Panc1 (cell line): Measurements from ENCODE around the gene ZNF367. TPM values are rescaled to one million over a fixed set of nuclear protein-coding genes. Genes with fewer than 3 reads are reported as not detected.
A peak's percentile ranks its signal among the peaks of the same experiment; 100 is the strongest.

Experiments
- ATAC-seq: fragments of 200-7000 bp; cut with Tn5 transposase; 2 replicates; pipeline ENCODE4 v1.9.1; 2020; ENCODE audit warnings: mild to moderate bottlenecking, moderate library complexity
- BruUV-seq: library from RNA; stranded (reverse); fragments of 400-500 nt; replicated peaks from 2 replicates; lab custom pipeline; 2021; lab: Mats Ljungman, UMichigan
- CTCF ChIA-PET: fragments of 300-600 bp; sonication (Branson Sonifier 250); formaldehyde crosslinking; loops from one replicate; lab custom pipeline; 2022; ENCODE audit warnings: antibody characterized with exemption; lab: Charles Lee
- POLR2A ChIA-PET: fragments of 300-600 bp; sonication (Branson Sonifier 250); formaldehyde crosslinking; loops from one replicate; lab custom pipeline; 2022; ENCODE audit warnings: antibody characterized with exemption; lab: Charles Lee
- DNase-seq: peaks from one replicate; pipeline ENCODE4 v3.0.0-alpha.2; 2010; ENCODE audit warnings: low read depth, low spot score
- H3K27ac ChIP-seq: 2 replicates; pipeline ENCODE4 v1.5.1; 2011; ENCODE audit warnings: mild to moderate bottlenecking, low read length, inconsistent platforms
- H3K27me3 ChIP-seq: fragments of 200-500 bp; sonication (Bioruptor generic); 2 replicates; pipeline ENCODE4 v1.6.0; 2014; ENCODE audit warnings: low read length, inconsistent platforms; ENCODE audit not compliant: control insufficient read depth, insufficient read depth
- H3K36me3 ChIP-seq: fragments of 200-500 bp; sonication (Bioruptor generic); 2 replicates; pipeline ENCODE4 v1.5.1; 2014; ENCODE audit warnings: inconsistent platforms, mild to moderate bottlenecking, low read length, moderate library complexity; ENCODE audit not compliant: control insufficient read depth, insufficient read depth
- H3K4me1 ChIP-seq: 2 replicates; pipeline ENCODE4 v1.5.1; 2011; ENCODE audit warnings: inconsistent platforms, mild to moderate bottlenecking, low read length, moderate library complexity; ENCODE audit not compliant: control insufficient read depth, insufficient read depth
- H3K4me3 ChIP-seq, 2 experiments: 2 replicates each; pipeline ENCODE4 v1.5.1; 2011 to 2012; ENCODE audit warnings: low read depth in 2 of 2, low read length in 2 of 2, mild to moderate bottlenecking in 2 of 2, inconsistent platforms in 1 of 2, moderate library complexity in 1 of 2
- H3K9me3 ChIP-seq: fragments of 200-500 bp; sonication (Bioruptor generic); 2 replicates; pipeline ENCODE4 v1.5.1; 2014; ENCODE audit warnings: low read depth, mild to moderate bottlenecking, inconsistent platforms, low read length, moderate library complexity; ENCODE audit not compliant: control insufficient read depth, insufficient read depth
- POLR2AphosphoS5 ChIP-seq: IDR thresholded peaks from 2 replicates; pipeline ENCODE4 v1.6.1; 2012; ENCODE audit warnings: mild to moderate bottlenecking, low read depth, low read length, moderate library complexity
- SIN3A ChIP-seq: IDR thresholded peaks from 2 replicates; pipeline ENCODE4 v1.6.1; 2012; ENCODE audit warnings: low read depth, mild to moderate bottlenecking, low read length, moderate library complexity, borderline replicate concordance; ENCODE audit not compliant: insufficient read depth
- TCF7L2 ChIP-seq: IDR thresholded peaks from 2 replicates; pipeline ENCODE4 v1.6.1; 2011; ENCODE audit warnings: mild to moderate bottlenecking, low read depth, low read length, inconsistent platforms
- in situ Hi-C: cut with HindIII; loops from 2 replicates; pipeline ENCODE4 v1.10.0; 2016; ENCODE audit warnings: low sequenced_read_pairs, low pct_unique_long_range_greater_than_20kb
- intact Hi-C: fragments of 100-400 bp; cut with micrococcal nuclease; formaldehyde crosslinking; loops from one replicate; pipeline ENCODE4 v1.10.0; 2022; ENCODE audit not compliant: unreplicated experiment
- total RNA-seq: library from RNA; stranded (reverse); gene quantifications from one replicate; pipeline ENCODE4 v1.2.1, GENCODE V29; 2021; ENCODE audit not compliant: unreplicated experiment
- TF ChIP-seq, protein P1 (sequence below): fragments of 450-650 bp; IDR thresholded peaks from 2 replicates; pipeline ENCODE4 v1.5.1; 2017; ENCODE audit warnings: mild to moderate bottlenecking
- TF ChIP-seq, protein P2 (sequence below), 2 experiments: IDR thresholded peaks; 2 replicates each; pipeline ENCODE4 v1.6.1; 2011 to 2012; ENCODE audit warnings: low read depth in 2 of 2, control low read depth in 1 of 2, low read length in 1 of 2, mild to moderate bottlenecking in 1 of 2, moderate library complexity in 1 of 2; ENCODE audit not compliant: insufficient read depth in 1 of 2

ZNF367 gene
- total RNA-seq, 1 experiment from 2014 or later = 12.4 TPM

DNA sequence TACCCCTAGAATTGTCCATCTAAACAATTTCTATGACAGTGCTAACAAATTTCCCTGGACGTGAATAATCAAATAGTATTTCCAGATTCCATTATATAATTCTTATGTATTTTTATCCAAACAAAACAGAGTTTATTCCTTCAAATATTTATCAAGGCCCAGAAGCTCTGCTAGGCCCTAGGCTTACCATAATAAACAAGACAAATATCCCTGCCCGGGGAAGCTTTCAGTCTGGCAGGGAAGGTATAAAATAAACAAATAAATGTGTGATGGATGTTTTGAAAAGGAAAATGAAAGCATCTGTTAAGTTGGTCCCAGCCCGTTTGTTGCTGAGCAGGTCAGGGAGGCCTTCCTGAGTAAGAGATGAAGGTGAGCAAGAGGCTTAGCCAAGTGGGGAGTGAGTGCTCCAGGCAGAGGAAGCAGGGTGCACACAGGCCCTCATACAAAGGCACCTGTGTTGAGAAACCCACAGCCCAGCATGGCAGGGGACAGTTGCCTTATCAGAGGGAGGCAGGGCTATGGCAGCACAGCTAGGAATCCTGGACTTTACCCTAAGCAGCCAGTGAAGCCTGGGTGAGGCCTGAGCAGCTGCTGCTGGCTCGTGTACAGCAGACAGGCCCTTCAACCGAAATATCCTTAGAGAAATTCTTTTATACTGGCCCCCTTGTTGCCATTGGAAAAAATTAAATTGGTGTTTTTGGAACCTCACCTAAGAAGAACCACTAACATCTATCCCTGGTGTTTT, 27.0 kb downstream of the ZNF367 start:
- intact Hi-C loops = no loop called here
- Histone ChIP-seq H3K27ac (no peak overlapping the region), H3K36me3 (peaks cover 6% of the 10 kb centered on the region; the same call in 1 of the 2 replicates), H3K9me3 (no peaks in the 10 kb centered on the region), H3K27me3 (no peaks in the 10 kb centered on the region), H3K4me3 (no peak overlapping the region), H3K4me1 (no peaks in the 10 kb centered on the region)
- peak; percentile 70; the same call in 1 of the 2 replicates for ATAC-seq
- CTCF ChIA-PET = interaction anchor here (0.6 to 0.9 kb wide), 2 partner anchors 52 to 74 kb away, joined by 7 read pairs; no protein-coding TSS in a partner anchor
- TF ChIP-seq, protein P1, sequence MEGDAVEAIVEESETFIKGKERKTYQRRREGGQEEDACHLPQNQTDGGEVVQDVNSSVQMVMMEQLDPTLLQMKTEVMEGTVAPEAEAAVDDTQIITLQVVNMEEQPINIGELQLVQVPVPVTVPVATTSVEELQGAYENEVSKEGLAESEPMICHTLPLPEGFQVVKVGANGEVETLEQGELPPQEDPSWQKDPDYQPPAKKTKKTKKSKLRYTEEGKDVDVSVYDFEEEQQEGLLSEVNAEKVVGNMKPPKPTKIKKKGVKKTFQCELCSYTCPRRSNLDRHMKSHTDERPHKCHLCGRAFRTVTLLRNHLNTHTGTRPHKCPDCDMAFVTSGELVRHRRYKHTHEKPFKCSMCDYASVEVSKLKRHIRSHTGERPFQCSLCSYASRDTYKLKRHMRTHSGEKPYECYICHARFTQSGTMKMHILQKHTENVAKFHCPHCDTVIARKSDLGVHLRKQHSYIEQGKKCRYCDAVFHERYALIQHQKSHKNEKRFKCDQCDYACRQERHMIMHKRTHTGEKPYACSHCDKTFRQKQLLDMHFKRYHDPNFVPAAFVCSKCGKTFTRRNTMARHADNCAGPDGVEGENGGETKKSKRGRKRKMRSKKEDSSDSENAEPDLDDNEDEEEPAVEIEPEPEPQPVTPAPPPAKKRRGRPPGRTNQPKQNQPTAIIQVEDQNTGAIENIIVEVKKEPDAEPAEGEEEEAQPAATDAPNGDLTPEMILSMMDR = no peak
- TF ChIP-seq, protein P2, sequence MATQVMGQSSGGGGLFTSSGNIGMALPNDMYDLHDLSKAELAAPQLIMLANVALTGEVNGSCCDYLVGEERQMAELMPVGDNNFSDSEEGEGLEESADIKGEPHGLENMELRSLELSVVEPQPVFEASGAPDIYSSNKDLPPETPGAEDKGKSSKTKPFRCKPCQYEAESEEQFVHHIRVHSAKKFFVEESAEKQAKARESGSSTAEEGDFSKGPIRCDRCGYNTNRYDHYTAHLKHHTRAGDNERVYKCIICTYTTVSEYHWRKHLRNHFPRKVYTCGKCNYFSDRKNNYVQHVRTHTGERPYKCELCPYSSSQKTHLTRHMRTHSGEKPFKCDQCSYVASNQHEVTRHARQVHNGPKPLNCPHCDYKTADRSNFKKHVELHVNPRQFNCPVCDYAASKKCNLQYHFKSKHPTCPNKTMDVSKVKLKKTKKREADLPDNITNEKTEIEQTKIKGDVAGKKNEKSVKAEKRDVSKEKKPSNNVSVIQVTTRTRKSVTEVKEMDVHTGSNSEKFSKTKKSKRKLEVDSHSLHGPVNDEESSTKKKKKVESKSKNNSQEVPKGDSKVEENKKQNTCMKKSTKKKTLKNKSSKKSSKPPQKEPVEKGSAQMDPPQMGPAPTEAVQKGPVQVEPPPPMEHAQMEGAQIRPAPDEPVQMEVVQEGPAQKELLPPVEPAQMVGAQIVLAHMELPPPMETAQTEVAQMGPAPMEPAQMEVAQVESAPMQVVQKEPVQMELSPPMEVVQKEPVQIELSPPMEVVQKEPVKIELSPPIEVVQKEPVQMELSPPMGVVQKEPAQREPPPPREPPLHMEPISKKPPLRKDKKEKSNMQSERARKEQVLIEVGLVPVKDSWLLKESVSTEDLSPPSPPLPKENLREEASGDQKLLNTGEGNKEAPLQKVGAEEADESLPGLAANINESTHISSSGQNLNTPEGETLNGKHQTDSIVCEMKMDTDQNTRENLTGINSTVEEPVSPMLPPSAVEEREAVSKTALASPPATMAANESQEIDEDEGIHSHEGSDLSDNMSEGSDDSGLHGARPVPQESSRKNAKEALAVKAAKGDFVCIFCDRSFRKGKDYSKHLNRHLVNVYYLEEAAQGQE (IDR thresholded peaks at IDR 0.05; ENCODE audit: insufficient read depth in 1 of 2, low read depth in 2 of 2, low read length in 1 of 2) = no peak
- TF ChIP-seq SIN3A = no peak
- no peak for TF ChIP-seq POLR2AphosphoS5
- TF ChIP-seq TCF7L2 = no peak
- DNase-seq = no peak
- no TSS peak for BruUV-seq
- in situ Hi-C loops = no loop called here
- POLR2A ChIA-PET = no interaction called here

DNA sequence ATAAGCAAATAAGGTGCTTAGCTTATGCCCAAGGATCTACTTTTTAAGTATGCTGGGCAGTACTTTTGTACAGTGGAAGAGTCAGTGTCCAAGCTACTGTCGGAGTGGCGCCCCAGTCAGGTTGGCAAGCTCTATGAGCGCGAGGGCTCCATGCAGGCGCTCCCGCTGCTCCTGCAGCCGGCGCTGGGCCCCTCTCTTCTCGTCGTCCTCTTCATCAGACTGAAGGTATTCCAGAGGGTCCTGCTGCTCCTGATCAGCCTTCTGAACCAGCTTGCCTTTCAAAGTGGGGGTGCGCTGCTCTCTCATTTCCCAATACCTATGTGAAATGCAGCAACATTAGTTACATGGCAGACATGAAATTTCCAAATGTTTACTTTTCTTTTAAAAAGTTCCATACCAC, 30.0 kb downstream of the ZNF367 start:
- Histone ChIP-seq H3K36me3 (peaks cover 6% of the 10 kb centered on the region; the same call in 1 of the 2 replicates), H3K9me3 (no peaks in the 10 kb centered on the region), H3K4me3 (no peak overlapping the region), H3K27me3 (no peaks in the 10 kb centered on the region), H3K4me1 (peaks cover 9% of the 10 kb centered on the region), H3K27ac (no peak overlapping the region)
- no peak for ATAC-seq
- no peak for DNase-seq
- POLR2A ChIA-PET = no interaction called here
- CTCF ChIA-PET = no interaction called here
- in situ Hi-C loops = no loop called here
- no TSS peak for BruUV-seq
- no peak for TF ChIP-seq POLR2AphosphoS5
- no peak for TF ChIP-seq SIN3A
- TF ChIP-seq TCF7L2 = no peak
- TF ChIP-seq, protein P2 (IDR thresholded peaks at IDR 0.05; ENCODE audit: insufficient read depth in 1 of 2, low read depth in 2 of 2, low read length in 1 of 2) = no peak
- TF ChIP-seq, protein P1 = no peak
- intact Hi-C loops = no loop called here
